Pancreas (tissue), 10 donors: ENCODE results near the gene LMNTD2. TPM values are rescaled to one million over a fixed set of nuclear protein-coding genes. Genes with fewer than 3 reads are reported as not detected.

Source experiments
- ATAC-seq, 4 donors: fragments of 200-7000 bp; cut with Tn5 transposase; one replicate each; pipeline versions ENCODE4 v1.8.0 to v1.9.1; 2020; ENCODE audit warnings: mild to moderate bottlenecking in 4 of 4, moderate library complexity in 4 of 4
- DNase-seq, 6 donors: peaks; one replicate each; pipeline ENCODE4 v3.0.0-alpha.2; 2020
- FAIRE-seq: peaks from 2 replicates; lab custom pipeline; 2012; peaks lifted over from hg19 to GRCh38; lab: Jason Lieb, UNC
- H3K27ac ChIP-seq, 4 donors: fragments of 200-600 bp; sonication (generic); 1 replicate in 3 of 4; 2 replicates in 1 of 4; pipeline versions ENCODE4 v1.5.0 to v1.8.0; 2020
- H3K27me3 ChIP-seq, 4 donors: fragments of 200-600 bp; one replicate each; pipeline ENCODE4 v1.8.0; 2021
- H3K36me3 ChIP-seq, 3 donors: fragments of 200-600 bp; sonication (generic) in 1 of 3; one replicate each; pipeline versions ENCODE4 v1.5.0 to v1.8.0; 2020 to 2021
- H3K4me1 ChIP-seq, 3 donors: fragments of 200-600 bp; one replicate each; pipeline ENCODE4 v1.8.0; 2021
- H3K4me3 ChIP-seq, 4 donors: fragments of 200-600 bp; sonication (generic) in 2 of 4; one replicate each; pipeline versions ENCODE4 v1.5.0 to v1.8.0; 2020 to 2021
- H3K9me3 ChIP-seq, 4 donors: fragments of 200-600 bp; one replicate each; pipeline ENCODE4 v1.8.0; 2021
- CTCF ChIP-seq, 4 donors: fragments of 200-600 bp; sonication (generic) in 3 of 4; IDR thresholded peaks; one replicate each; pipeline versions ENCODE4 v1.5.0 to v1.8.0; 2021; ENCODE audit warnings: antibody characterized with exemption in 4 of 4
- WGBS, 2 donors: extraction: QIAGEN DNeasy Blood & Tissue Kit; methylation state at CpG; one replicate each; pipeline ENCODE4 v1.1.7; 2013; 5-methylcytosine and 5-hydroxymethylcytosine counted together
- intact Hi-C, 3 donors: fragments of 100-400 bp; cut with DNase I; formaldehyde crosslinking; loops; one replicate each; pipeline versions ENCODE4 v1.11.1 to v1.14.2; 2022
- polyA plus RNA-seq, 2 donors: library from polyadenylated mRNA; stranded (reverse); fragments of 200-250 nt; gene quantifications; one replicate each; pipeline ENCODE4 v1.2.3, GENCODE V29; 2013
- total RNA-seq, 6 donors: library from RNA; stranded (reverse); fragmentation: NEBNext Ultra II Directional in 4 of 6; extraction: Animal tissue kit (Norgen Biotek cat#: 25700) in 4 of 6; gene quantifications; one replicate each; pipeline versions ENCODE4 v1.2.1 to v1.2.4, GENCODE V29; 2021 to 2023
- donor health status: healthy with polysubstance abuse.
- donor health status: DM: no; HTN: no; CAD: no; lungs with moderate emphysema.
- donor health status: DM: no; HTN: no; CAD: no.
- donor health status: control.
- donor health status: control.
- donor health status: Bipolar disorder and iron deficiency.
- donor health status: DM: yes; HTN: yes; CAD: no.
- donor health status: DM: no; HTN: no; CAD: no.
- donor health status: DM: no; HTN: no; CAD: no.
- donor health status: DM: yes; HTN: yes; CAD: no.

LMNTD2 gene
- total and polyA plus RNA-seq, 8 donors = 2.7 to 24.2 (median 5.9) TPM

DNA sequence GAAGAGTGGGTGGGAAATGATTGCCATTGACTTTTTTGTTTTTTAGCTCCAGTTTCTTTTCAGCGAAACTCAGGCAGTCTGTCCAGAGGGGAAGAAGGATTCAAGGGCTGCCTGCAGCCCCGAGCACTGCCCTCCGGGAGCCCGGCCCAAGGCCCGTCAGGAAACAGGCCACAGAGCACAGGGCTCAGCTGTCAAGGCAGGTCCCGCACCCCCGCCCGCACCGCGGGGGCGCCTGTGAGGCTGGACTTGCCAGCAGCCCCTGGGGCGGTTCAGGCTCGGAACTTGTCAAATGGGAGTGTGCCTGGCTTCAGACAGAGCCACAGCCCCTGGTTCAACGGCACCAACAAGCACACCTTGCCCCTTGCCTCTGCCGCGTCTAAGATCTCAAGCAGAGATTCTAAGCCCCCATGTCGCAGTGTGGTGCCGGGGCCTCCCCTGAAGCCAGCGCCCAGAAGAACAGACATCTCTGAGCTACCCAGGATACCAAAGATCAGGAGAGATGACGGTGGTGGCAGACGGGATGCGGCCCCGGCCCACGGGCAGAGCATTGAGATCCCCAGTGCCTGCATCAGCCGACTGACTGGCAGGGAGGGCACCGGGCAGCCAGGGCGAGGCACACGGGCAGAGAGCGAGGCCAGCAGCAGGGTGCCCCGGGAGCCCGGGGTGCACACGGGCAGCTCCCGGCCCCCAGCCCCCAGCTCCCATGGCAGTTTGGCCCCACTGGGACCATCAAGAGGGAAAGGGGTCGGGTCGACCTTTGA is 46.7 kb upstream of the LMNTD2 start:
- peaks cover 4 to 87% (median 52%) of the 10 kb centered on the region in 3 donors for H3K36me3 ChIP-seq

DNA sequence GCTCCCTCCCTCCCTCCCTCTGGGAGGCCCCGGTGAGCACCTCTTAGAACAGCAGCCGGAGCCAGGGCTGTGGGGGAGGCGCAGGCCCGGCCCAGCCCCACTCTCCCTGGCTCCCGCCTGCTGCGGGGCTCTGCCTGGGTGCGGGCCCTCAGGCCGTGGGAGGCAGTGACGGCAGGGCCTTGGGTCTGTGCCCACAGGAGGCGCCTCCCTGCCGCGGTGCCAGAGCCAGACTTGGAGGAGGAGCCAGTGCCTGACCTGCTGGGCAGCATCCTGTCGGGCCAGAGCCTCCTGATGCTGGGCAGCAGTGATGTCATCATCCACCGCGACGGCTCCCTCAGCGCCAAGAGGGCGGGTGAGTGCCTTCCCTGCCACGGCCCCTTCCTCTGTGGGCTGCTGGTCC is 45.7 kb upstream of the LMNTD2 start:
- intact Hi-C loops = no loop called here
- ATAC-seq (peak; percentile 39 to 80 (median 78)), FAIRE-seq (no peak), DNase-seq (peak; percentile 44 to 87 (median 69))
- H3K27ac ChIP-seq = peak overlapping the region in 3 of 4 donors; percentile 8 to 13 (median 12)
- no peaks in the 10 kb centered on the region for H3K4me1 ChIP-seq
- TF ChIP-seq CTCF (IDR thresholded peaks at IDR 0.05) = no peak
- H3K36me3 ChIP-seq = peaks cover 4 to 86% (median 54%) of the 10 kb centered on the region in 3 donors
- H3K4me3 ChIP-seq = no peak overlapping the region
- H3K9me3 ChIP-seq = no peaks in the 10 kb centered on the region
- WGBS, 2 donors = 72% methylated on average over 13 to 19 of the region's 19 CpGs
- H3K27me3 ChIP-seq = no peaks in the 10 kb centered on the region

More for the DNA sequence above, 46.7 kb upstream of the LMNTD2 start:
- Histone ChIP-seq H3K27me3 (no peaks in the 10 kb centered on the region), H3K9me3 (no peaks in the 10 kb centered on the region), H3K4me1 (no peaks in the 10 kb centered on the region), H3K27ac (no peak overlapping the region), H3K4me3 (no peak overlapping the region)
- TF ChIP-seq CTCF (IDR thresholded peaks at IDR 0.05) = no peak
- FAIRE-seq (no peak), ATAC-seq (no peak), DNase-seq (peak in 2 of 6 donors; percentile 15 to 78)
- intact Hi-C loops = no loop called here
- WGBS, 2 donors = 90 to 91% methylated on average over 35 of the region's 35 CpGs

- 93 to 94% methylated on average over 33 of the region's 33 CpGs for WGBS, 2 donors
- Histone ChIP-seq H3K4me3 (no peak overlapping the region), H3K27ac (peak overlapping the region in 3 of 4 donors; percentile 8 to 13 (median 12)), H3K4me1 (no peaks in the 10 kb centered on the region), H3K9me3 (no peaks in the 10 kb centered on the region), H3K27me3 (no peaks in the 10 kb centered on the region), H3K36me3 (peaks cover 4 to 79% (median 52%) of the 10 kb centered on the region in 3 donors)
- ATAC-seq (no peak), FAIRE-seq (no peak), DNase-seq (peak in 2 of 6 donors; percentile 12 to 63)
- TF ChIP-seq CTCF (IDR thresholded peaks at IDR 0.05) = no peak
- intact Hi-C loops = no loop called here
These were observed 45.0 kb upstream of the LMNTD2 start for GRCh38 chr11:605286-606129.

- no peak for ATAC-seq
- no peak overlapping the region for H3K27ac ChIP-seq
- WGBS, 2 donors = 88 to 90% methylated on average over 13 of the region's 13 CpGs
- no peaks in the 10 kb centered on the region for H3K27me3 ChIP-seq
- intact Hi-C loops = no loop called here
- FAIRE-seq = no peak
- H3K4me1 ChIP-seq = no peaks in the 10 kb centered on the region
- H3K36me3 ChIP-seq = peaks cover 4 to 73% (median 41%) of the 10 kb centered on the region in 3 donors
- H3K9me3 ChIP-seq = no peaks in the 10 kb centered on the region
- no peak for TF ChIP-seq CTCF (IDR thresholded peaks at IDR 0.05)
- DNase-seq = peak in 1 of 6 donors; percentile 13
- H3K4me3 ChIP-seq = no peak overlapping the region
These were observed 42.6 kb upstream of the LMNTD2 start for GRCh38 chr11:603154-603553.
